ENCODE measurements around the gene RPS6KA1. TPM values are rescaled to one million over a fixed set of nuclear protein-coding genes. Genes with fewer than 3 reads are reported as not detected.
"Not testable (repeated sequence)": the region's sequence is repeated elsewhere in the genome, so short reads cannot be mapped to it uniquely, and the experiment has no call there.

Gene RPS6KA1
- total RNA-seq, 1 donor from 2014 or later, result 21.1 TPM

GRCh38 chr1:26556111-26556510 lies 26.6 kb downstream of the RPS6KA1 start:
- no peak for DNase-seq

- DNase-seq, result no peak
Measured at GRCh38 chr1:26557008-26557407, 27.4 kb downstream of the RPS6KA1 start.

DNA sequence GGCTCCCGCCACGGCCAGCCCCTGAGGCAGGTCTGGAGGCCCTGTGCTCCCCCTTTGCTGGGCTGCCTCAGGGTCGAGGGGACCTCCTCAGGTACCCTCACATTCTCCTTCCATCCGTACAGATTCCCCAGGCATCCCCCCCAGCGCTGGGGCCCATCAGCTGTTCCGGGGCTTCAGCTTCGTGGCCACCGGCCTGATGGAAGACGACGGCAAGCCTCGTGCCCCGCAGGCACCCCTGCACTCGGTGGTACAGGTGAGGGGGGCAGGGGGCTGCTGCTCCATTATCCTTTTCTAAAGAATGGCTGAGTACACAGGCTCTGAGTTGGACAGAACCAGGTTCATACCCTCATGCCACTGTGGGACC lies 29.1 kb downstream of the RPS6KA1 start:
- no peak for DNase-seq

DNA sequence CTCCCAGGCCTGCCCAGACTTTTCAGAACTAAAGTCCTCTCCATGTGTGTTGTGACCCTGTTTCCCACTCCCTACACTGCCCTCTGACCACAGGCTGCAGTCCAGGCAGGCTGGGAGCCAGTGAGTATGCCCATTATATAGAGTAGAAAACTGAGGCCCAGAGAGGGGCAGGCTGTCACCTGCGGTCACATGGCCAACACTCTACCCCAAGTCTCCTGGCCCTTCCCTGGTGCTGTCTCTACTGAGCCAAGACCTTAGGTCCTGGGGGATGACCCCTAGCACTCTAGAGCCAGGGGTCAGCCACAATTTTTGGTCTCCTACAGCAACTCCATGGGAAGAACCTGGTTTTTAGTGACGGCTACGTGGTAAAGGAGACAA lies 30.8 kb downstream of the RPS6KA1 start:
- DNase-seq, result no peak

GRCh38 chr1:26570287-26570686 lies 40.7 kb downstream of the RPS6KA1 start:
- DNase-seq, result no peak

- no peak for DNase-seq
Measured at GRCh38 chr1:26571381-26571780, 41.8 kb downstream of the RPS6KA1 start.

- DNase-seq, result no peak
Measured at GRCh38 chr1:26574018-26574417, 44.5 kb downstream of the RPS6KA1 start.

- DNase-seq, result no peak
Measured at GRCh38 chr1:26574719-26575251, 45.2 kb downstream of the RPS6KA1 start.

DNA sequence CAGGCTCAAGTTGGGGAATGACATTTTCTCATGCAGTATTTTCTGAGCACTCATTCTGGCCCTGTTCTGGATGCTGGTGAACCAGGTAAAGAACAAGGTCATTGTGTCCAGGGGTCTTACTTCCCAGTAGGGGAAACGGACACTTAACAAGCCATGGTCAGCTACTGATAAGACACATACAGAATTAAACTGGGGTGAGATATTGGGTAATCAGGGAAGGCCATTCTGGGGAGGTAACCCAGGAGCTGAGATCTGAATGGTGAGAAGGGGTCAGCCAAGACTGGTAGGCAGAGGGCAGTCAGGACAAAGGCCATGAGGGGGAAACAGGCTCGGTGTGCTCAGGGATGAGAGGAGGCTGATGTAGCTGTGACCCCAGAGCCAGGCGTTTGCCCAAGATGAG lies 45.8 kb downstream of the RPS6KA1 start:
- no peak for DNase-seq

GRCh38 chr1:26578167-26578566 lies 48.6 kb downstream of the RPS6KA1 start:
- no peak for DNase-seq

GRCh38 chr1:26579681-26580111 lies 50.1 kb downstream of the RPS6KA1 start:
- no peak for DNase-seq

DNA sequence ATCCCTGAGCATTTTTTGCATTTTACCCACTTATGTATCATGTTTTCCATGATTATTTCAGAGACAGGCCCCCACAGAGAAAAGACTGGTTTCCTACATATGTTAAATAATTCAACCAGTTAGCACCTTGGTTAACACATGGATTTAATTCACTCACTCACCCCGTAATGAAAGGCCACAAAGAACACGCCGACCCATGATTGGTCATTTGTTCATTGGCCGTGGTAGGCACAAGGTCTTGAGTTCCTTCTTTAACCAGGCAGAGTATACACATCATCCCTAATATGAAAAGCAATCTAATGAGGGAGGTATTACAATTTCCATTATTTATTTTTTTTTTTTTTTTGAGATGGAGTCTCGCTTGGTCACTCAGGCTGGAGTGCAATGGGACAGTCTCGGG lies 50.6 kb downstream of the RPS6KA1 start:
- DNase-seq, result no peak

GRCh38 chr1:26581287-26581651 lies 51.7 kb downstream of the RPS6KA1 start:
- no peak for DNase-seq

- DNase-seq, result no peak
Measured at GRCh38 chr1:26582053-26582835, 52.7 kb downstream of the RPS6KA1 start.

DNA sequence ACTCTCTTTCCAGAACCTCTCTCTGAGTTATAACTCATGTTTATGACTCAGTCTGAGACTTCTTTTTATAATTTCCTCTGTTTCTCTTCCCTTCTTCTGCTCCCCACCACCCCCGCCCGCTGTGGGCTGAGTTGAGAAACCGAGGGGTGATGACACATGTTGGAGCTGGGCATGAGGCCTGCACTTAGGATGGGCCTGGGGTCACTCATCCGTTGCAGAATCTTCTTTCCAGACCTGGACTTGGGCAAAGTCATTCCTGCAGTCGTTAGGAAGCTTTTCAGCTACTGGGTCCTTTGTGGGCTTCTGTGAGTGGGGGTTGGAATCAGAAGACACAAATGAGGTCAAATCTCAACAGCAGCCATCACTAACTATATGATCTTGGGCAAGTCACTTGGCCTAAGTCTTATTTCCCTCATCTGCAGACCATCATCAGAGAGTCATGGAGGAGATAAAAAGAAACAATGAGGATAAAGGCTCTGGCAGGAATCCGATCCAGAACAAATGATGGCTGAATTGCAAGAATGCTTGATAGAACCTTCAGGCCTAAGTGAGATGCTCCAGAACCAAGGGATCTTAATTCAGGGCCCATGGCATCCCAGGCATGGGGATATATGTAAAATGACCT lies 53.4 kb downstream of the RPS6KA1 start:
- DNase-seq, result no peak

- peak; percentile 9 for DNase-seq
Measured at GRCh38 chr1:26583646-26584485, 54.3 kb downstream of the RPS6KA1 start.

- DNase-seq, result not testable (repeated sequence)
Measured at GRCh38 chr1:26584588-26584987, 55.0 kb downstream of the RPS6KA1 start.

- no peak for DNase-seq
Measured at GRCh38 chr1:26585471-26585870, 55.9 kb downstream of the RPS6KA1 start.

GRCh38 chr1:26593385-26593784 lies 63.8 kb downstream of the RPS6KA1 start:
- no peak for DNase-seq

GRCh38 chr1:26594593-26594992 lies 65.0 kb downstream of the RPS6KA1 start:
- not testable (repeated sequence) for DNase-seq

GRCh38 chr1:26597629-26598039 lies 68.1 kb downstream of the RPS6KA1 start:
- peak; percentile 77 for DNase-seq

- no peak for DNase-seq
Measured at GRCh38 chr1:26598890-26599289, 69.3 kb downstream of the RPS6KA1 start.

DNA sequence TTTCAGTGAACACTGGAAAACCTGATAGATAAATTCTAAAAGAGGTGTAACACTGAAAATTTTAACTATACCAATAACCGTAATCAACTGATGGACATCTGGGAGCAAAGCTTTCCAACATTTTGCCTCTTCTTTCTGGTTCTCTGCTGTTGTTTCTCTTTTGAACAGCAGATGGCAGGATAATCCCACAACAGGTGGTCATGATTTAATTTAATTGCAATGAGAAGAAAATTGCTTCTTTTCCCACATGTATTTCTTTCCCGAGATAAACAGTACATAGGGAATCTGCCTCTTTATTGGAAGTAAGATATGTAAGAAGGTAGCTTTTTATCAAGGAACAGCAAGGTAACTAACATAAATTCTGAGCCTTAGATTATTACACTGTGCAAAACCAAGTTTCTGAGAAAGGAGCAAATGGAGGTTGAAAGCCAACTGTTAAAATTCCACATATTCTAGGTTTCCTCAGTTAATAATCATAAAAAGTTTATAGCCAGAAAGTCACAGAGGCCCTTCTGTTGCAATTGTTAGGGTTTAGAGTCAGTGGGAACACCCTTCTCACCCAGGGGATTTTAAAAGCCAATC lies 72.9 kb downstream of the RPS6KA1 start:
- DNase-seq, result peak; percentile 80

Data from dermis blood vessel endothelial cell (primary cell).